ENCODE measurements around the gene YY1. TPM values are rescaled to one million over a fixed set of nuclear protein-coding genes. Genes with fewer than 3 reads are reported as not detected.

YY1 gene
- total RNA-seq, 1 donor from 2014 or later = 41.9 TPM

DNA sequence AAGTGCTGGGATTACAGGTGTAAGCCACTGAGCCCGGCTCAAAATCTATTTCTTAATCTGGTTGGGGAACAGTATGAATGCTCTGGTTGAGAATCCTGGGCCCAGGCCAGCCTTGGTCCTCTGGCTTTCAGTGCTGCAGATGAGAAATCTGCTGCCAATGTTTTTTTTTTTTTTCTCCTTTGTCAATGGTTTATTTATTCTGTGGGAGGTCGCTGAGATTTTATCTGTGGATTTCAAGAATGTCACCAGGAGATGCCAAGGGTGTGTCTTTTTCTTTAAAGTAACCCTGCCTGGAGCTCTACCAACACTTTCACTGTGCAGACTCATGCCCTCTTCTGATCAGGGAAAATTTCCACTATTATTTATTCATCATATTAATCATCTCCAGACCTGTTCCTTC, 63.7 kb downstream of the YY1 start:
- DNase-seq (ENCODE audit: low read depth) = no peak
- TF ChIP-seq, protein P1, sequence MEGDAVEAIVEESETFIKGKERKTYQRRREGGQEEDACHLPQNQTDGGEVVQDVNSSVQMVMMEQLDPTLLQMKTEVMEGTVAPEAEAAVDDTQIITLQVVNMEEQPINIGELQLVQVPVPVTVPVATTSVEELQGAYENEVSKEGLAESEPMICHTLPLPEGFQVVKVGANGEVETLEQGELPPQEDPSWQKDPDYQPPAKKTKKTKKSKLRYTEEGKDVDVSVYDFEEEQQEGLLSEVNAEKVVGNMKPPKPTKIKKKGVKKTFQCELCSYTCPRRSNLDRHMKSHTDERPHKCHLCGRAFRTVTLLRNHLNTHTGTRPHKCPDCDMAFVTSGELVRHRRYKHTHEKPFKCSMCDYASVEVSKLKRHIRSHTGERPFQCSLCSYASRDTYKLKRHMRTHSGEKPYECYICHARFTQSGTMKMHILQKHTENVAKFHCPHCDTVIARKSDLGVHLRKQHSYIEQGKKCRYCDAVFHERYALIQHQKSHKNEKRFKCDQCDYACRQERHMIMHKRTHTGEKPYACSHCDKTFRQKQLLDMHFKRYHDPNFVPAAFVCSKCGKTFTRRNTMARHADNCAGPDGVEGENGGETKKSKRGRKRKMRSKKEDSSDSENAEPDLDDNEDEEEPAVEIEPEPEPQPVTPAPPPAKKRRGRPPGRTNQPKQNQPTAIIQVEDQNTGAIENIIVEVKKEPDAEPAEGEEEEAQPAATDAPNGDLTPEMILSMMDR (conservative IDR thresholded peaks at IDR 0.05; ENCODE audit: low read depth, low read length) = no peak
- H3K4me3 ChIP-seq (ENCODE audit: low read depth, low read length) = no peak overlapping the region

DNA sequence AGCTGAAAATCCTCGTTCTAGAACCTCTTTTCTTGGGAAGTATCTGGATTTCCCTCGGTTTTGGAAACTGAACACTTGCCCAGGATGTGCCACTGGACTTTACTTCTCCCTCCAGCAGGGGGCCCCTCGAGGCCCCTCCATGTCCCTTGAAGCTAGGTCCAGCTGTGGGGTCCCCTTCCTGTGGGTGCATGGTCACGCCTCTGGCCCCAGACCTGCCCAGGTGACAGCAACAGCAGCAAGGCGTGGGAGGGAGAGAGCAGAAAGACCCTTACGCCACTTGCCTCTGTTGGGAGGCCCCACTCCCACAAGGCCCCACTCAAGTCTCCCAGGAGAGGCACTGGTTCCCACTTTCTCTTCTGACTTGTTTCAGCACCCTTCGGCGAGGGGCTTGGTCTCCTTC, 64.2 kb downstream of the YY1 start:
- H3K4me3 ChIP-seq (ENCODE audit: low read depth, low read length) = no peak overlapping the region
- TF ChIP-seq, protein P1 (conservative IDR thresholded peaks at IDR 0.05; ENCODE audit: low read depth, low read length) = peak; percentile 83
- DNase-seq (ENCODE audit: low read depth) = no peak

DNA sequence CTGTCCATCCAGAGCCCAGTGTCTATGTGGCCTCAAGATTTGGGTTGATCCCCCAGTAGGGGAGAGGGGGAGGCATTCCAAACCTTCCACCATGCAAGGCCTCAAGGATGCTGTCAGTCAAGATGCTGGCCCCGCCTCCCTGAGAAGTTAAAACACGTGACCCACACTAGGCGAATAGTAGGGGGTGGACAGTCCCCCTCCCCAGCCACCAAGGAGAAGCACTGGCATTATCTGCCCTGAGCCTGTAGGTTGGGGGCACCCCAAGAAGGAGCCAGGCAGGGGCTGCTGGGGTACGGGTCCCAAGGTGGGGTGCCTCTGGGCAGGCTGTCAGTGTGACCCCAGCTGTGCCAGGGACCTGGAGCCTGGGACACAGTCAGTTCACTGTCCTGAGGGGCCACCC, 65.0 kb downstream of the YY1 start:
- no peak for DNase-seq (ENCODE audit: low read depth)
- H3K4me3 ChIP-seq (ENCODE audit: low read depth, low read length) = no peak overlapping the region
- TF ChIP-seq, protein P1 (conservative IDR thresholded peaks at IDR 0.05; ENCODE audit: low read depth, low read length) = no peak

DNA sequence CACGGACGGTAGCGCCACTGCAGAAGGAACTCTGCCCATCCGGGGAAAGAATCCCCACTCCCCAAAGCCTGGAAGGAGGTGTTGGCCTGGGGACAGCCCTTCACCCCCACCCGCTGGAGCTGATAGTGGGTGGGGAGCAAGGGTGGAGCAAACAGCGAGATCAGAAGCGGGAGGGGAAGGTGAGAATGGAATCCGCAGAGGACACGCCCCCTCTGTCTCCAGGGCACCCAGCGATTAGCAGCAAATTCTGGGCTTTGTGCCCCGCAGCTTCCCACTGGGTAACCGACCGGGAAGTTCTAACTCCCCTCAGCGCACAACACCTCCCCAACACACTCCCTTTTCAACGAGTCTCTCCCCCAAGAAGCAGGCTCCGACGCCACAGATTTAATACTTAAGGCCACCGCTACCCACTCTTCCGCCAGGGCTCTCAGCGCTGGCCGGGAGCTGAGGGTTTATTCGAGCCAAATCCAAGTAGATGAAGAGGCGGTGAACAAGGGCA, 65.9 kb downstream of the YY1 start:
- TF ChIP-seq, protein P1 (conservative IDR thresholded peaks at IDR 0.05; ENCODE audit: low read depth, low read length) = no peak
- H3K4me3 ChIP-seq (ENCODE audit: low read depth, low read length) = peak overlapping the region; percentile 89
- no peak for DNase-seq (ENCODE audit: low read depth)

DNA sequence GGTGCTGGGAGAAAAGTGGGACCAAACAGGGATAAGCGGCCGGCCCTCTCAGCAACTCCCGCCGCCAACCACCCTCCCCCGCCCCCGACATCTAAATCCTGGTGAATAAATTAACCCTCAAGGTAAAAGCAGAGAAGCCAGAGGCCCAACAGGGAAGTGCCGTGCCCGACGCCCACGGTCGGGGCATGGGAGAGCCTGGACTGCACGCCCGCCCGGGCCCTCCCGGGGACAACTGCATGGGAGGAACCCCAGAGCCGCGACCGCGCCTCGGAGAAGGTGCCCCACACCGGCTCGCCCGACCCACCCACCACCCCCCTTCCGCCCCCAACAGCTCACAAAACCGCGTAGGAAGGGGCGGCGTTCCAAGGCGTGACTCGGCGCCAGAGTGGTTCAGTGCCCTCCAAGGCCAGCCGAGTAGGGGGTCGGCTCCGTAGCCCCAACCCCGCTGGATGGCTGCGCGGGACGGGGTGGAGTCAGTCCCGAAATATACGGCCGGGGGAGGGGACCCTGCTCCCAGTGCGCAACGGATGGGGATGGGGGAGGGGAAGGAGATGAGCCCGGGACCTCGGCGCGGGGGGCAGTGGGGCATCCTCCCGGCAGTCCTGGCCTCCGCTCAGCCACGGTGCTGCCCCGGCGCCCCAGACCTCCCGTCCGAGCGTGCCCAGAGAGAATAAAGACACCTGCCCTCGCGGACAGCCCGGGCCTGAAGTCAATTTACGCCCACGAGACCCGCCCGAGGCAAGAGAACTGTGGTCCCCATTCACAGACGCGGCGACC, 66.6 kb downstream of the YY1 start:
- H3K4me3 ChIP-seq (ENCODE audit: low read depth, low read length) = peak overlapping the region; percentile 89
- TF ChIP-seq, protein P1 (conservative IDR thresholded peaks at IDR 0.05; ENCODE audit: low read depth, low read length) = no peak
- no peak for DNase-seq (ENCODE audit: low read depth)

DNA sequence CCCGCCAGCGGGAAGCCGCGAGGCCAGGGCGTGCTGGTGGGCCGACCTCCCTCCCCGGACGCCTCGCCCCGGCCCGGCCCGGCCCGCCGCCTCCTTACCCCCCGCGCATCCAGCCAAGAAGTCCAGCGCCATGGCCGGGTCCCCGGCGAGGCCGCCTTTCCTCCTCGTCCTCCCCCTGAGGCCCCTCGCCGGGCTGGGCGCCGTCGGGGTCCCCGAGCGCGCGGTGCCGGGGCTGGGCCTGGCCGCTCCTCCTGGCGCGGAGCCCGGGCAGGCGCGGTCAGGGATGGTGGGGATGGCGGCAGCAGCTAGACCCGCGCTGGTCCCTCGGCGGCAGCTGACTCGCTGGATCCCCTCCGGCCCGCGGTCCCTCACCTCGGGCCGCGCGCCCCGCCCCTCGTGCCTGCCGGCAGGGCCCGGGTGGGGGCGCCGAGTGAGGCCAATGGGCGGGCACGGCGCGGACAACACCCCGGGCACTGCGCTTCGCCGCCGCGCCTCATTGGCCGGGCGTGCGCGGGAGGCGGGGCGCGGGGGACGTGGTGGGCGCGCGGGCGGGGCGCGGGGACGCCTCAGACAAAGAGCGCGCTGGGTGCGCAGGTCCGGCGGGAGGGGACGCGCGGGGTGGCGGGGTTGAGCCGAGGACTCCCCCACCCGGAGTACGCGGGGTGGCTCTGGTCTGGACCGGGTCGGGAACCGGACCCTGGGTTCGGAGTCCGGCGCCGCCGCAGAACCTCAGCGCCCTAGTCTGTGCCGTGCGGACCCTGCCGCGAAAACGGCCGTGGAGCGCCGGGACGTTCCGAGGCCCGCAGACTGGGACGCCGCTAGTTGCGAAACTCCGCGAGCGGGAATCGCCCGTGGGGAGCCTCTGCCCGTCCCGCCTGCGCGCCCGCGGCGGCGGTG, 67.4 kb downstream of the YY1 start, which contains the start of gene SLC25A29:
TSS of gene SLC25A29 (minus strand) at position 344 of the 897 bp plus-strand sequence. CDS start at position 132, 212 bp downstream.
- no peak for DNase-seq (ENCODE audit: low read depth)
- H3K4me3 ChIP-seq (ENCODE audit: low read depth, low read length) = peak within 1 kb of the TSS; percentile 89
- TF ChIP-seq, protein P1 (conservative IDR thresholded peaks at IDR 0.05; ENCODE audit: low read depth, low read length) = no peak

Measured in epithelial cell of proximal tubule (primary cell).